ENCODE measurements around the gene KCNIP4. TPM values are rescaled to one million over a fixed set of nuclear protein-coding genes. Genes with fewer than 3 reads are reported as not detected.

The KCNIP4 gene
- total and polyA plus RNA-seq, 2 of the 8 experiments (the other 6 are each of a cell fraction or from before 2014, with no cell fraction given), result 0.06 TPM; not detected in 1

- CTCF ChIA-PET (ENCODE audit: partially characterized antibody), result interaction anchor here (0.5 to 1.5 kb wide), 4 partner anchors 19 to 224 kb away, joined by 3 to 8 read pairs (median 4); no protein-coding TSS in a partner anchor
These were observed 964.1 kb downstream of the KCNIP4 start for GRCh38 chr4:20984576-20984836.

More at GRCh38 chr4:20984576-20984836, 964.1 kb downstream of the KCNIP4 start:
- H2BK12ac ChIP-seq (ENCODE audit: low read depth, low read length), result no peak overlapping the region
- TF ChIP-seq TEAD4 (IDR thresholded peaks at IDR 0.05; ENCODE audit: low read depth, low read length) (no peak), TAF1 (IDR thresholded peaks at IDR 0.05; ENCODE audit: low read depth, low read length) (no peak), KDM4A (IDR thresholded peaks at IDR 0.05; ENCODE audit: low read depth, low read length, severe bottlenecking) (no peak), CHD1 (IDR thresholded peaks at IDR 0.05; ENCODE audit: low read depth, low read length) (no peak), E2F6 (IDR thresholded peaks at IDR 0.05) (no peak), POLR2A (IDR thresholded peaks at IDR 0.05; ENCODE audit: control extremely low read depth in 1 of 2, low read depth in 2 of 2, low read length in 2 of 2) (no peak), YY1 (IDR thresholded peaks at IDR 0.05; ENCODE audit: low read depth, low read length) (no peak), TBP (IDR thresholded peaks at IDR 0.05; ENCODE audit: low read depth, low read length) (no peak), ZNF274 (IDR thresholded peaks at IDR 0.05; ENCODE audit: borderline replicate concordance, extremely low read depth, low read length) (no peak), CBX8 (IDR thresholded peaks at IDR 0.05; ENCODE audit: borderline replicate concordance, low read depth, low read length) (no peak), CTBP2 (IDR thresholded peaks at IDR 0.05; ENCODE audit: borderline replicate concordance, insufficient read depth, insufficient read length, low read length) (no peak), RFX5 (IDR thresholded peaks at IDR 0.05; ENCODE audit: borderline replicate concordance, low read depth, low read length) (no peak), BRCA1 (IDR thresholded peaks at IDR 0.05; ENCODE audit: low read depth, low read length) (no peak), CEBPB (IDR thresholded peaks at IDR 0.05; ENCODE audit: low read depth, low read length) (no peak), JUN (IDR thresholded peaks at IDR 0.05; ENCODE audit: low read depth, low read length) (no peak)
- H2AFZ ChIP-seq (ENCODE audit: low read length), result 0 out of 2 replicates have a peak overlapping the region, but pooled peaks have one; percentile 65
- no peak for FAIRE-seq
- no peaks in the 10 kb centered on the region for H3K9me3 ChIP-seq (ENCODE audit: insufficient read depth in 2 of 2, low read depth in 1 of 2, low read length in 1 of 2)
- H2BK15ac ChIP-seq (ENCODE audit: low read length), result no peak overlapping the region
- H4K91ac ChIP-seq (replicated peaks; ENCODE audit: insufficient read length, low read length), result no peak overlapping the region
- no peak overlapping the region for H3K18ac ChIP-seq (ENCODE audit: extremely low read depth, low read length)
- H3K36me3 ChIP-seq (ENCODE audit: control insufficient read depth in 2 of 4, insufficient read depth in 4 of 4, low read length in 3 of 4), result no peaks in the 10 kb centered on the region
- DNase-seq (ENCODE audit: low read depth in 1 of 2, low spot score in 2 of 2), result no peak
- WGBS, 2 experiments (ENCODE audit: extremely low coverage in 1 of 2, insufficient coverage in 1 of 2, insufficient read length in 1 of 2, insufficient replicate concordance in 2 of 2, low coverage in 1 of 2, low lambda C conversion rate in 2 of 2, missing lambda C conversion rate in 1 of 2), result 77% methylated on average over 13 of the region's 13 CpGs; no CpG with 5 or more reads in 1 of the 2 experiments
- peaks cover 0 to 10% (median 0%) of the 10 kb centered on the region in 4 experiments; a peak in 3 of 7 replicates for H3K4me1 ChIP-seq (replicated peaks in 1 of 4; ENCODE audit: control insufficient read depth in 3 of 4, insufficient read depth in 4 of 4, low read length in 3 of 4)
- H3K14ac ChIP-seq (ENCODE audit: insufficient read length), result no peak overlapping the region
- H2BK5ac ChIP-seq (ENCODE audit: low read depth, low read length), result no peak overlapping the region
- H4K20me1 ChIP-seq (replicated peaks in 1 of 2; ENCODE audit: control insufficient read depth in 1 of 2, insufficient read depth in 2 of 2, low read length in 2 of 2), result no peaks in the 10 kb centered on the region
- no peaks in the 10 kb centered on the region for H3K79me1 ChIP-seq (ENCODE audit: low read depth, low read length)
- no peak overlapping the region for H3K27ac ChIP-seq (ENCODE audit: low read depth, low read length)
- no peak overlapping the region for H3K9ac ChIP-seq (replicated peaks in 1 of 4; ENCODE audit: extremely low read depth in 1 of 4, low read depth in 3 of 4, low read length in 3 of 4)
- peaks cover 5% of the 10 kb centered on the region for H3K23me2 ChIP-seq (ENCODE audit: low read depth, low read length)
- peak overlapping the region; percentile 76 to 78 for H3K4me2 ChIP-seq (ENCODE audit: insufficient read depth in 1 of 2, low read depth in 2 of 2, low read length in 2 of 2)
- no peak overlapping the region for H3K23ac ChIP-seq (ENCODE audit: insufficient read length)
- POLR2A ChIA-PET (ENCODE audit: partially characterized antibody), result interaction anchor here (0.9 kb wide), 1 partner anchor 10 kb away, joined by 3 read pairs; no protein-coding TSS in a partner anchor
- no peak overlapping the region for H2AK5ac ChIP-seq (ENCODE audit: low read depth, low read length)
- H3K56ac ChIP-seq (replicated peaks; ENCODE audit: insufficient read length, low read depth, low read length), result no peak overlapping the region
- H4K8ac ChIP-seq (ENCODE audit: extremely low read depth, insufficient read depth, low read length), result no peak overlapping the region
- no peak overlapping the region for H2BK120ac ChIP-seq (replicated peaks; ENCODE audit: low read depth, low read length)
- H2BK20ac ChIP-seq (ENCODE audit: low read length), result no peak overlapping the region
- H3K79me2 ChIP-seq (ENCODE audit: control insufficient read depth in 1 of 2, insufficient read depth in 2 of 2, low read length in 2 of 2), result no peaks in the 10 kb centered on the region
- H3K4me3 ChIP-seq (ENCODE audit: extremely low read depth in 1 of 4, insufficient read depth in 2 of 4, low read depth in 3 of 4, low read length in 4 of 4), result peak overlapping the region in 2 of 4 experiments; percentile 38 to 52; a peak in 3 of 8 replicates
- peaks cover 0 to 13% (median 11%) of the 10 kb centered on the region in 4 experiments; a peak in 6 of 7 replicates for H3K27me3 ChIP-seq (replicated peaks in 1 of 4; ENCODE audit: control insufficient read depth in 3 of 4, extremely low read depth in 1 of 4, insufficient read depth in 3 of 4, low read length in 3 of 4)
- H3K4ac ChIP-seq (replicated peaks; ENCODE audit: insufficient read length, low read depth, low read length), result no peak overlapping the region
- no peak overlapping the region for H4K5ac ChIP-seq (ENCODE audit: insufficient read length, low read depth, low read length)

Measured in H1 (cell line).